Stimulated activated CD8-positive, alpha-beta memory T cell treated with anti-CD3 and anti-CD28 coated beads, Interleukin-2, amount 100 ng/mL, for 1 hour (primary cell): ENCODE measurements around the gene MAP3K5.
"Not testable (repeated sequence)": the region's sequence is repeated elsewhere in the genome, so short reads cannot be mapped to it uniquely, and the experiment has no call there.

Experiments
- DNase-seq, 2 donors: peaks; one replicate each; pipeline ENCODE4 v3.0.0-alpha.2; 2020; ENCODE audit warnings: low read depth in 2 of 2

Gene MAP3K5

GRCh38 chr6:136791296-136792094 lies 782 bp downstream of the MAP3K5 start:
- peak in 1 of 2 donors; percentile 15 for DNase-seq

GRCh38 chr6:136790411-136791295 lies 1.6 kb downstream of the MAP3K5 start:
- no peak for DNase-seq

- DNase-seq, result not testable (repeated sequence)
Measured at GRCh38 chr6:136789440-136789839, 2.8 kb downstream of the MAP3K5 start.

- DNase-seq, result no peak
Measured at GRCh38 chr6:136788069-136788902, 4.0 kb downstream of the MAP3K5 start.

- DNase-seq, result no peak
Measured at GRCh38 chr6:136787726-136788068, 4.6 kb downstream of the MAP3K5 start.

GRCh38 chr6:136786658-136787057 lies 5.6 kb downstream of the MAP3K5 start:
- no peak for DNase-seq

- DNase-seq, result no peak
Measured at GRCh38 chr6:136784910-136785746, 7.1 kb downstream of the MAP3K5 start.

GRCh38 chr6:136784271-136784664 lies 8.0 kb downstream of the MAP3K5 start:
- no peak for DNase-seq

- DNase-seq, result no peak
Measured at GRCh38 chr6:136783495-136784270, 8.6 kb downstream of the MAP3K5 start.

GRCh38 chr6:136783021-136783420 lies 9.3 kb downstream of the MAP3K5 start:
- DNase-seq, result no peak

GRCh38 chr6:136782021-136782770 lies 10.1 kb downstream of the MAP3K5 start:
- no peak for DNase-seq

- no peak for DNase-seq
Measured at GRCh38 chr6:136780972-136781371, 11.3 kb downstream of the MAP3K5 start.

GRCh38 chr6:136779682-136780081 lies 12.6 kb downstream of the MAP3K5 start:
- no peak for DNase-seq

- no peak for DNase-seq
Measured at GRCh38 chr6:136777651-136778050, 14.6 kb downstream of the MAP3K5 start.

GRCh38 chr6:136775548-136775947 lies 16.7 kb downstream of the MAP3K5 start:
- no peak for DNase-seq

GRCh38 chr6:136775081-136775480 lies 17.2 kb downstream of the MAP3K5 start:
- no peak for DNase-seq

- no peak for DNase-seq
Measured at GRCh38 chr6:136774228-136775041, 17.8 kb downstream of the MAP3K5 start.

GRCh38 chr6:136773473-136773796 lies 18.8 kb downstream of the MAP3K5 start:
- no peak for DNase-seq
